Measurements from ENCODE around the gene HOXC6.

The HOXC6 gene

GRCh38 chr12:53990311-53991076 lies 37.7 kb upstream of the HOXC6 start:
- DNase-seq = peak; percentile 65 to 90 (median 79)

GRCh38 chr12:53991077-53991460 lies 37.2 kb upstream of the HOXC6 start:
- DNase-seq = peak in 1 of 3 experiments; percentile 47

GRCh38 chr12:53992377-53992889 lies 35.8 kb upstream of the HOXC6 start:
- no peak for DNase-seq

- no peak for DNase-seq
Measured at GRCh38 chr12:53993162-53994008, 34.9 kb upstream of the HOXC6 start.

- DNase-seq = peak in 1 of 3 experiments; percentile 54
Measured at GRCh38 chr12:53994009-53994263, 34.3 kb upstream of the HOXC6 start.

- peak; percentile 32 to 89 (median 86) for DNase-seq
Measured at GRCh38 chr12:53994264-53995001, 33.8 kb upstream of the HOXC6 start.

GRCh38 chr12:53995002-53995377 lies 33.2 kb upstream of the HOXC6 start:
- DNase-seq = peak in 2 of 3 experiments; percentile 86 to 89

- DNase-seq = peak; percentile 80 to 93 (median 89)
Measured at GRCh38 chr12:53995378-53996239, 32.6 kb upstream of the HOXC6 start.

GRCh38 chr12:53996240-53997203 lies 31.7 kb upstream of the HOXC6 start:
- peak; percentile 49 to 71 (median 66) for DNase-seq

GRCh38 chr12:53997204-53998109 lies 30.8 kb upstream of the HOXC6 start:
- DNase-seq = peak in 1 of 3 experiments; percentile 42

GRCh38 chr12:53998110-53998899 lies 29.9 kb upstream of the HOXC6 start:
- DNase-seq = peak in 1 of 3 experiments; percentile 19

GRCh38 chr12:53998900-53999236 lies 29.4 kb upstream of the HOXC6 start:
- DNase-seq = no peak

GRCh38 chr12:53999559-54000115 lies 28.6 kb upstream of the HOXC6 start:
- peak; percentile 82 to 90 (median 83) for DNase-seq

- DNase-seq = peak; percentile 57 to 80 (median 71)
Measured at GRCh38 chr12:54000116-54001114, 27.8 kb upstream of the HOXC6 start, which contains the start of gene HOXC9. TSS of gene HOXC9 (plus strand) at chr12:54000161. CDS start at chr12:54000189, 28 bp downstream.

- DNase-seq = no peak
Measured at GRCh38 chr12:54001283-54002187, 26.7 kb upstream of the HOXC6 start.

GRCh38 chr12:54002278-54002914 lies 25.8 kb upstream of the HOXC6 start:
- DNase-seq = no peak
